Lower leg skin (tissue), 4 donors: ENCODE data around the gene GRIP2. TPM values are rescaled to one million over a fixed set of nuclear protein-coding genes. Genes with fewer than 3 reads are reported as not detected.

Experiments used
- DNase-seq, 2 donors: peaks; one replicate each; pipeline ENCODE4 v3.0.0-alpha.2; 2019; ENCODE audit warnings: low spot score in 2 of 2
- H3K4me3 ChIP-seq: fragments of 200-600 bp; sonication (generic); 2 replicates; pipeline ENCODE4 v1.5.1; 2017; ENCODE audit warnings: mild to moderate bottlenecking, low read depth; ENCODE audit not compliant: poor library complexity, severe bottlenecking
- CTCF ChIP-seq, 3 donors: fragments of 450-650 bp; IDR thresholded peaks; one replicate each; pipeline ENCODE4 v1.5.1; 2016; ENCODE audit warnings: antibody characterized with exemption in 3 of 3, mild to moderate bottlenecking in 3 of 3, moderate library complexity in 2 of 3
- POLR2A ChIP-seq, 2 donors: fragments of 450-650 bp; IDR thresholded peaks; one replicate each; pipeline ENCODE4 v1.6.1; 2016 to 2017; ENCODE audit warnings: antibody characterized with exemption in 2 of 2, mild to moderate bottlenecking in 1 of 2, moderate library complexity in 1 of 2
- WGBS, 2 donors: methylation state at CpG; one replicate each; pipeline ENCODE4 v1.1.5; 2018; 5-methylcytosine and 5-hydroxymethylcytosine counted together
- intact Hi-C: fragments of 100-400 bp; cut with DNase I; formaldehyde crosslinking; loops from one replicate; pipeline ENCODE4 v1.15.0; 2023; ENCODE audit warnings: low total_unique reads
- total RNA-seq, 4 donors: library from RNA; depleted of rRNA; stranded (reverse); fragments of >200 nt; gene quantifications; one replicate each; pipeline ENCODE4 v1.1.0, GENCODE V29; 2016

GRIP2 gene
- total RNA-seq, 4 donors from 2014 or later: 0.89 to 5.2 (median 2.3) TPM

- peak in 1 of 2 donors; percentile 59 for DNase-seq
- TF ChIP-seq CTCF (IDR thresholded peaks at IDR 0.05) (no peak), POLR2A (IDR thresholded peaks at IDR 0.05) (no peak)
- intact Hi-C loops: no loop called here
- H3K4me3 ChIP-seq: no peak overlapping the region
- WGBS, 2 donors: 40 to 56% methylated on average over 13 of the region's 13 CpGs
These were observed 100.5 kb downstream of the GRIP2 start for GRCh38 chr3:14439501-14440167.

Other genes with a start within 250 kb of the GRIP2 start
- gene SLC6A6, start 137.7 kb downstream of the GRIP2 start, total RNA-seq: 100 to 1,000 TPM in 1 of 4 donors, 10 to 100 TPM in 3; 34.4 to 166 (median 55.2) TPM
- gene CCDC174, start 111.4 kb upstream of the GRIP2 start, total RNA-seq: 10 to 100 TPM; 16.1 to 27.7 (median 20.0) TPM
- not detected for gene C3orf20, start 134.8 kb upstream of the GRIP2 start, total RNA-seq